ENCODE data around the gene MRPL40.
"Not testable (repeated sequence)": the region's sequence is repeated elsewhere in the genome, so short reads cannot be mapped to it uniquely, and the experiment has no call there.

MRPL40 gene

GRCh38 chr22:19407649-19408606 lies 24.4 kb upstream of the MRPL40 start:
- peak; percentile 16 to 24 for DNase-seq (ENCODE audit: low read depth in 2 of 2)

- DNase-seq (ENCODE audit: low read depth in 2 of 2): no peak
Measured at GRCh38 chr22:19410941-19411689, 21.2 kb upstream of the MRPL40 start.

DNA sequence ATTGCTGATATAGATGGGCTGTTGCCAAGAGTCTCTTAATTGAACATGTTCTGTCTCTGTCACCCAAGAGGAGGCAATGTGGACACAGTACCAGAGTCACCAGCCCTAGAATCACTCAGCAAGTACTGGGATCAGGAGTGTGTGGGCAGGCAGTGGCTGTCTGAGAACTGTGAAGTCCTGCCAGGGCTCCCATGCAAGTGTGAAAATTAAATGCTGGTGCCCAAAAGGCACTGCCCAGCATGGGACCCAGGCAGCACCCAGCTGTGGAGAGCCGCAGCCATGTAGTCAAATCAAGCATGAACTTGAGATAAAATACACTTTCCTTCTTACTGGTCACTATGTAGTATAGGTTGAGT lies 20.7 kb upstream of the MRPL40 start:
- DNase-seq (ENCODE audit: low read depth in 2 of 2): no peak

DNA sequence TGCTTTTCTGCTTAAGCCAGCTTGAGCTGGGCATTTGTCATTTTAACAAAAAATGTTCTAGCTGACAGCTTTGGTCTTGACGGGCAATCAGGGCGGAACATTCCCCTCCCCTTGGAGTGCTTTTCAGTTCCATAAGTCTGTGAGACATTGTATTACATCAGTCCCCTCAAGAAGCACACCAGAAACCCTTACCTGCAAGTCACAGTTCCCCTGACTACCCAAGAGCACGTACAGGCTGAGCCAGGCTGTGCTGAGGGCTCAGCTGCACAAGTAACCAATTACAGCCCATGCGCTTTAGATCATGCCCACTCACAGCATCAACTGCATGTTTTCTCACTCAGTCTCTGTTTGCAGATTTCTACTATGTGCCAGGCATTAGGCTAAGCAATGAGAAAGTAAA lies 19.9 kb upstream of the MRPL40 start:
- no peak for DNase-seq (ENCODE audit: low read depth in 2 of 2)

DNA sequence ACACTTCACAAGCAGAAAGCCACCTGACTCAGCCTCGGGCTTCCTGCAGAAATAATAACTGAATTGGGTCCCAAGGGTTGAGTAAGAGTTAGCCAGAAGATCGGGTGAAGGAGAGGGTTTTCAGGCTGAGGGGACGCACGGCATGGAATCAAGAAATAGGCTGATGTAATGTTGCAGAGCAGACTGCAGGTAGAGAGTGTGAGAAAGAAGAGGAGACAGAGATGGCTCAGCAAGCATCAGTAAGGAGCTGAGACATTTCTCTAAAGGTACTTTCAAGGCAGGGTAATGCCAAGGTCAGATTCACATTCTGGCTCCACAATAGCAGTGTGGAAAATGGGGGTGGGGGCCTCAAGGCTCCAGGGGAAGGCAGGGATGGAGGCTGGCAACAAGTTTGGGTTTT lies 19.4 kb upstream of the MRPL40 start:
- DNase-seq (ENCODE audit: low read depth in 2 of 2): no peak

GRCh38 chr22:19419086-19419463 lies 13.3 kb upstream of the MRPL40 start:
- DNase-seq (ENCODE audit: low read depth in 2 of 2): no peak

DNA sequence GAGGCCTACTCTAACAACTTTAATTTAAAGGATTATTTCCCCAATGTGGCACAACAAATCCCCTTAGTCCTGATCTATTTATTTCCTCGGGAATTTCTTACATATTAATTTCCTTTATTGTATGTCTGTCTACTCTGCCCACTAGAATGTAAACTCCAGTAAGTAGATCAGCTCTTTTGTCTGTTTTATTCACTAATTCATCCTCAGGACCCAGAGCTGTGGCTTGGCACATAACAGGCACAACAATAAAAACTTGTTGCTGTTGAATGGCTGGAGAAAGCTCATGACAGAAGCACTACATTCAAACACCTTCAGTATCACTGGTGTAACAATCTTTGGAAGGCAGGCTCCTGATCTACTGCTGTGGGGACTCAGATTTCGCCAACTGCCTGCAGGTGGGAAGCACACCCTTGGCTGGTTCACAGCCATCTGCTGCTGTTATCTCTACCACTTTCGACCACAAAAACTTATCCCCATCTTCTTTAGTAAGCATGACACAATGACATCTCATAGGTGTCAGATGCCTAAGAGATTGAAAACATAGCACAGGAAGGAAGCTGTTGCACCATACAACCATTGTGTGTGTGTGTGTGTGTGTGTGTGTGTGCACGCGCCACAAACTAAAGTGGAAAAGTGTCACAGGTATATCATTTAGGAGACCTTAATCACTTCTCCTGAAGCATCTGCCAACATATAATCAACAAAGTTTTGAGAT lies 12.7 kb upstream of the MRPL40 start:
- no peak for DNase-seq (ENCODE audit: low read depth in 2 of 2)

- no peak for DNase-seq (ENCODE audit: low read depth in 2 of 2)
Measured at GRCh38 chr22:19420321-19420720, 12.0 kb upstream of the MRPL40 start.

DNA sequence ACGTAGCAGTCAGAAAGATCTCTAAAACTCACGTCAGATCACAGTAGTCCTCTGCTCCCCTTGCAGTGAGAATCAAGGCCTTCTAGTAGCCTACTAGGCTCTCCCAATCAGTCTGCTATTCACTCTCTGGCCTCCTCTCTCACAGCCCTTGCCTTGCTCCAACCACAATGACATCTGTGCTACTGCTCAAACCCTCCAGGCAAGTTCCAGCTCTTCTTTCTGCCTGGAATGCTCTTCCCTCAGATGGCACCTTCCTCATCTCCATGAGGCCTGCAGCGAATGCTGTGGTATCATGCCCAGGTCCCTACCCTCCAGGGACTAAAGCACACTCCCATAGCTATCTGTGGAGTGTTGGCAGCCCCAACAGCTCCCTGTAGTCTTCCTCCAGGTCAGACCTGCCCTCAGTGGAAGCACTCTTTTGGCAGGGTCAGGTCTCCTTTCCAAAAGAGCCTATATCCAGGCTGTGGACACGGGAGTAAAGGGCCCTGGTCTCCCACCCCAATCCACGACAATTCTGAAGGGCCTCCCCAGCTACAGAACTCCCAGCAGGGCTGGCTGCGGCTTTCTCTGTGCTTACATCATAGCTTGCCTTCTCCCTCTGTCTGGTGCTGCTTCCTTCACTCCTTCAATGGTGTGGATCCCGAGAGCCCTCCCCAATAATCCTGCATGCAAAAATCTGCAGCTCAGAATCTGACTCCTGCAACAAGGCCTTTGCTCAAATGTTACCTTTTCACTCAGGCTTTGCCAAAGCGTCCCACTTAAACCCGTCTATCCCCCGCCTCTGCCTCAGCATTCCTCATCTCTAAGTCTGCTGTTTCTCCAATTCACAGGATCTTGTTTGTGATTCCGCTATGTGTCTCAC lies 9.7 kb upstream of the MRPL40 start:
- no peak for DNase-seq (ENCODE audit: low read depth in 2 of 2)

DNA sequence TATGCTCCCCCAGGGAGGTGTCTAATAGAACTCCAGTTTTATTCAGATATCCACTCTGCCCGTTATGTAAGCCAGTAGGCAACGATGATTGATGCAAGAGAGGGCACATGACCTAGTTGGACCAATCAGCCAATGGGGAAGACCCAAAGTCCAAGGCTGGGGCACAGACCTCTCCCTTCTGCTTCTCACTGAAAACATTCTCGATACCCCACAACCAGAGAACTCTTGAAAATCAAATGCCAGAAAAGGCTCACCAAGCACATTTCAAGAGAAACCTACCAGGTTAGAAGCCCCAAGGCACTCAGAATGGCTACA lies 8.2 kb upstream of the MRPL40 start:
- no peak for DNase-seq (ENCODE audit: low read depth in 2 of 2)

DNA sequence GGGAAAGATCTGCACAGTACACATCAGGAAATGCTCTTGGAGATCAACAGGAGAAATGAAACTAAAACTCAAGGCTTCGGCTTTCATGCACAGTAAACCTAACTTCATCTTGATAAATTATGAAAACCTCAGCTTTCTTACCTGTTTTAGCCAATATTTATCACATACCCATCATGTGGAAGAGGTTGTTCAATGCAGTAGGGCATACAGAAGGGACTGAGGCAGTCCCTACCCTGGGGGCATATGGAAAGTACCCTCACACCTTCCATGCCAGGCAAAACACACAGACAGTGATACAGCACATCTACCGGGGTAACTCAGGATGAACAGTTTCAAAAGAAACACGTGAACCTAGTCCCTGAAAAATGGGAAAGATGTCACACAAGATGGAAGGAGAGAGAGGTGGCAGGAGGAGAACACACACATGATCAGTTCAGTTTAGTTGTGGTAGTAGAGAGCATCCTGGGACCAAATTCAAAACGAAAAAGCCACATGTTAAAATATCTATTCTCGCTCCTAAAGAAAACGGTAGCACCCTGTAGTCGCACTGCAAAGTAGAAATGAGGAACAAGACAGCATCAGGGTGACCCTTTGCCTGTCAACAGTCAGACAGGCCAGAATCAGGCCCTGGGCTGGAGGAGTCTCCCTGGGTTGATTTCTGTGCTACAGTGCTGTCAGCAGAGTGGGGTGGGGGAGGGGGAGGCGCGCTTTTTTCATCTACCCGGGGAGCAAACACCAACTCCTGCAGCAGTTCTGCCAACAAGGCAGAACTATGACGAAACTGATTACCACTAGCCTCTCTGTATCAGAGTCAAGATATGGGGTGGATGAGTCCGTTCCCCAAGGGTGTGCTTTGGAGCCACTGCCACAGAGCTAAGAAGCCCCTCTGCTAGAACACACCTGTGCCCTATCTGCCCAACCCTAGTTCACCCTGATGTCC lies 2.1 kb upstream of the MRPL40 start:
- DNase-seq (ENCODE audit: low read depth in 2 of 2): peak in 1 of 2 experiments; percentile 43

- DNase-seq (ENCODE audit: low read depth in 2 of 2): no peak
Measured at GRCh38 chr22:19430890-19431541, 1.3 kb upstream of the MRPL40 start.

- DNase-seq (ENCODE audit: low read depth in 2 of 2): peak; percentile 51 to 52
Measured at GRCh38 chr22:19431649-19432132, 654 bp upstream of the MRPL40 start, which contains the start of gene HIRA. Gene HIRA, minus strand, starts transcription at chr22:19431733. Its CDS starts 257 bp downstream, at chr22:19431476.

- DNase-seq (ENCODE audit: low read depth in 2 of 2): no peak
Measured at GRCh38 chr22:19434401-19434800, 2.1 kb downstream of the MRPL40 start.

- no peak for DNase-seq (ENCODE audit: low read depth in 2 of 2)
Measured at GRCh38 chr22:19434829-19435580, 2.7 kb downstream of the MRPL40 start.

DNA sequence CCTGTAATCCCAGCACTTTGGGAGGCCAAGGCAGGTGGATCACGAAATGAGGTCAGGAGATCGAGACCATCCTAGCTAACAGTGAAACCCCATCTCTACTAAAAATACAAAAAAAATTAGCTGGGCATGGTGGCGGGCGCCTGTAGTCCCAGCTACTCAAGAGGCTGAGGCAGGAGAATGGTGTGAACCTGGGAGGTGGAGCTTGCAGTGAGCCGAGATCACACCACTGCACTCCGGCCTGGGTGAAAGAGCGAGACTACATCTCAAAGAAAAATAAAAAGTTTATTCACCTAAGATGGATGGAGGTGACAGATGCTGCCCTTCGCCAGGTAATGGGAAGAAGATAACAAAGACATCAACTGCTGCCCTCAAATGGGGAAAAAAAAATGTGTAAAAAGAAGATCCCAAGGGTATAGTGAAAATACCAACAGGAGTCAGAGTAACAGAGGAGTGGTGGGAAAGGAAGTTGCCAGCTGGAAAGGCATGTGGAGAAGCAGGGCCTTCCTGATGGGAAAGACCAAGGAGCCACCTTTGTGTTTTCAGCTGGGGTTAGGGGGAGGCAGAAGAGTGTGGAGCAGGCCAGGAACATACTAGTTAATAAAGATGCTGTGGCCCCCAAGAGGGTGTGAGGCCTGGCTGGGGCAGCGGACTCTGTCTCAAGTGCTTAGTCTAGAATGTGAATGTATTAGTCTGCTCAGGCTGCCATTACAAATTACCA lies 4.3 kb downstream of the MRPL40 start:
- not testable (repeated sequence) for DNase-seq (ENCODE audit: low read depth in 2 of 2)

- no peak for DNase-seq (ENCODE audit: low read depth in 2 of 2)
Measured at GRCh38 chr22:19438298-19438697, 6.0 kb downstream of the MRPL40 start.
